IMR-90 (cell line): ENCODE results near the gene SDHAF3. TPM values are rescaled to one million over a fixed set of nuclear protein-coding genes. Genes with fewer than 3 reads are reported as not detected.

Experiments
- ATAC-seq: fragments of 200-7000 bp; cut with Tn5 transposase; 2 replicates; pipeline ENCODE4 v1.9.1; 2020; ENCODE audit warnings: low read depth, mild to moderate bottlenecking, moderate library complexity
- BruUV-seq: library from RNA; stranded (reverse); fragments of 400-500 nt; replicated peaks from 2 replicates; lab custom pipeline; 2021; lab: Mats Ljungman, UMichigan
- CTCF ChIA-PET: fragments of 300-600 bp; formaldehyde crosslinking; extraction: SDS; loops from one replicate; lab custom pipeline; 2021; ENCODE audit warnings: antibody characterized with exemption; lab: Yijun Ruan, JAX
- POLR2A ChIA-PET: fragments of 300-600 bp; sonication (Branson Sonifier 250); formaldehyde crosslinking; loops from one replicate; lab custom pipeline; 2022; ENCODE audit warnings: antibody characterized with exemption; ENCODE audit not compliant: unreplicated experiment; lab: Charles Lee
- DNase-seq: peaks from one replicate; pipeline ENCODE4 v3.0.0; 2013
- H2AFZ ChIP-seq: replicated peaks from 2 replicates; pipeline ENCODE3; 2013; ENCODE audit warnings: low read length, mild to moderate bottlenecking; ENCODE audit not compliant: poor library complexity
- H2AK5ac ChIP-seq: 2 replicates; pipeline ENCODE4 v1.6.1; 2013; ENCODE audit warnings: low read depth, low read length, inconsistent platforms
- H2AK9ac ChIP-seq: replicated peaks from 2 replicates; pipeline ENCODE3; 2013; ENCODE audit warnings: mild to moderate bottlenecking, low read depth, low read length, moderate library complexity; ENCODE audit not compliant: poor library complexity
- H2BK120ac ChIP-seq: 2 replicates; pipeline ENCODE4 v1.6.1; 2013; ENCODE audit warnings: low read depth, low read length, inconsistent platforms
- H2BK15ac ChIP-seq: 3 replicates; pipeline ENCODE4 v1.6.1; 2013; ENCODE audit warnings: low read depth, low read length, inconsistent platforms
- H2BK20ac ChIP-seq: 2 replicates; pipeline ENCODE4 v1.6.1; 2013; ENCODE audit warnings: low read depth, mild to moderate bottlenecking, inconsistent platforms, low read length, moderate library complexity
- H2BK5ac ChIP-seq: 2 replicates; pipeline ENCODE4 v1.6.1; 2013; ENCODE audit warnings: mild to moderate bottlenecking, low read depth, low read length, inconsistent platforms; ENCODE audit not compliant: poor library complexity, severe bottlenecking
- H3K14ac ChIP-seq: replicated peaks from 2 replicates; pipeline ENCODE4 v1.6.1; 2013; ENCODE audit warnings: low read depth, low read length, inconsistent platforms
- H3K18ac ChIP-seq: 2 replicates; pipeline ENCODE4 v1.6.1; 2013; ENCODE audit warnings: low read depth, low read length, control low read depth
- H3K23ac ChIP-seq: 2 replicates; pipeline ENCODE4 v1.6.1; 2013; ENCODE audit warnings: low read depth, low read length, inconsistent platforms
- H3K27ac ChIP-seq: 2 replicates; pipeline ENCODE4 v1.5.1; 2013; ENCODE audit warnings: mild to moderate bottlenecking, control low read depth, low read length; ENCODE audit not compliant: insufficient read depth
- H3K27me3 ChIP-seq: 2 replicates; pipeline ENCODE4 v1.6.1; 2013; ENCODE audit warnings: low read length; ENCODE audit not compliant: control insufficient read depth, insufficient read depth
- H3K36me3 ChIP-seq: 2 replicates; pipeline ENCODE4 v1.6.1; 2013; ENCODE audit warnings: low read length, mixed read lengths; ENCODE audit not compliant: control insufficient read depth, insufficient read depth
- H3K4ac ChIP-seq: 2 replicates; pipeline ENCODE4 v1.6.1; 2013; ENCODE audit warnings: low read depth, low read length, inconsistent platforms
- H3K4me1 ChIP-seq: 2 replicates; pipeline ENCODE4 v1.6.1; 2013; ENCODE audit warnings: low read length, mixed read lengths; ENCODE audit not compliant: control insufficient read depth, insufficient read depth
- H3K4me2 ChIP-seq: 2 replicates; pipeline ENCODE4 v1.6.1; 2013; ENCODE audit warnings: low read depth, mild to moderate bottlenecking, control low read depth, low read length, moderate library complexity
- H3K4me3 ChIP-seq: 2 replicates; pipeline ENCODE4 v1.5.1; 2013; ENCODE audit warnings: low read depth, mild to moderate bottlenecking, control low read depth, low read length, moderate library complexity; ENCODE audit not compliant: insufficient read depth
- H3K56ac ChIP-seq: 2 replicates; pipeline ENCODE4 v1.6.1; 2013; ENCODE audit warnings: low read length, inconsistent platforms; ENCODE audit not compliant: insufficient read depth; ENCODE audit errors: extremely low read depth
- H3K79me1 ChIP-seq, 2 experiments: 2 replicates each; pipeline ENCODE4 v1.6.1; 2013; ENCODE audit warnings: low read length in 2 of 2, inconsistent platforms in 1 of 2, low read depth in 1 of 2
- H3K9ac ChIP-seq: 2 replicates; pipeline ENCODE4 v1.6.1; 2013; ENCODE audit warnings: low read depth, low read length, control low read depth
- H3K9me1 ChIP-seq: 2 replicates; pipeline ENCODE4 v1.6.1; 2013; ENCODE audit warnings: low read length, inconsistent platforms; ENCODE audit not compliant: insufficient read depth
- H3K9me3 ChIP-seq: 2 replicates; pipeline ENCODE4 v1.6.1; 2013; ENCODE audit warnings: low read length; ENCODE audit not compliant: control insufficient read depth, insufficient read depth
- H4K20me1 ChIP-seq: 2 replicates; pipeline ENCODE4 v1.6.1; 2013; ENCODE audit warnings: low read length, inconsistent platforms; ENCODE audit not compliant: insufficient read depth
- H4K5ac ChIP-seq: 2 replicates; pipeline ENCODE4 v1.6.1; 2013; ENCODE audit warnings: mild to moderate bottlenecking, low read depth, low read length, control low read depth
- H4K8ac ChIP-seq, 2 experiments: 2 replicates each; pipeline ENCODE4 v1.6.1; 2013; ENCODE audit warnings: low read depth in 2 of 2, low read length in 2 of 2, control low read depth in 1 of 2, inconsistent platforms in 1 of 2
- H4K91ac ChIP-seq: 2 replicates; pipeline ENCODE4 v1.6.1; 2013; ENCODE audit warnings: low read depth, low read length, inconsistent platforms; ENCODE audit not compliant: insufficient read depth
- ELK1 ChIP-seq: fragments of 150-350 bp; IDR thresholded peaks from 2 replicates; pipeline ENCODE4 v1.6.1; 2016; ENCODE audit warnings: low read depth, mild to moderate bottlenecking, low read length, moderate library complexity, borderline replicate concordance
- MAZ ChIP-seq: IDR thresholded peaks from 2 replicates; pipeline ENCODE4 v1.6.1; 2012; ENCODE audit warnings: low read depth, mild to moderate bottlenecking, low read length, improper control_type of control experiment, moderate library complexity, borderline replicate concordance
- NFE2L2 ChIP-seq: fragments of 150-350 bp; IDR thresholded peaks from 2 replicates; pipeline ENCODE4 v1.6.1; 2016; ENCODE audit warnings: low read depth, mild to moderate bottlenecking, low read length
- RAD21 ChIP-seq: IDR thresholded peaks from 2 replicates; pipeline ENCODE4 v1.6.1; 2012; ENCODE audit warnings: low read length, improper control_type of control experiment
- SMC3 ChIP-seq: fragments of 150-350 bp; IDR thresholded peaks from 2 replicates; pipeline ENCODE4 v1.6.1; 2016; ENCODE audit warnings: low read depth, mild to moderate bottlenecking, antibody characterized with exemption, low read length, moderate library complexity
- USF2 ChIP-seq: fragments of 150-350 bp; IDR thresholded peaks from 2 replicates; pipeline ENCODE4 v1.6.1; 2017; ENCODE audit warnings: mild to moderate bottlenecking, antibody characterized with exemption, low read length, low read depth
- WGBS, 2 experiments: methylation state at CpG; one replicate each; pipeline versions ENCODE4 v1.1.5 to v1.1.7; 2013; ENCODE audit warnings: missing lambda C conversion rate in 2 of 2; ENCODE audit not compliant: insufficient read length in 1 of 2; ENCODE audit errors: extremely low coverage in 2 of 2; 5-methylcytosine and 5-hydroxymethylcytosine counted together
- dilution Hi-C: fragments of 300-500 bp; cut with HindIII; formaldehyde crosslinking; loops from one replicate; pipeline ENCODE4 v1.14.3; 2018; ENCODE audit warnings: low sequenced_read_pairs; ENCODE audit not compliant: unreplicated experiment
- in situ Hi-C: fragments of 300-500 bp; cut with MboI; formaldehyde crosslinking; loops from 3 replicates; pipeline ENCODE4 v1.14.3; 2019; ENCODE audit warnings: low sequenced_read_pairs, inconsistent platforms, mixed read lengths
- intact Hi-C: fragments of 100-400 bp; cut with micrococcal nuclease; formaldehyde crosslinking; loops from 2 replicates; pipeline ENCODE4 v1.10.0; 2022
- polyA plus RNA-seq, 3 experiments: library from polyadenylated mRNA; depleted of rRNA; stranded (reverse); fragments of >200 nt; gene quantifications; 2 replicates each; pipeline ENCODE4 v1.2.3, GENCODE V29; 2012; ENCODE audit warnings: low replicate concordance in 1 of 3
- total RNA-seq: library from RNA; depleted of rRNA; stranded (reverse); fragments of >200 nt; gene quantifications from 2 replicates; pipeline ENCODE4 v1.2.3, GENCODE V29; 2012
- TF ChIP-seq, protein P1 (sequence below): conservative IDR thresholded peaks from 2 replicates; pipeline ENCODE4 v1.5.1; 2012; ENCODE audit warnings: mild to moderate bottlenecking, low read depth, low read length, improper control_type of control experiment

Gene SDHAF3
- total and polyA plus RNA-seq, 2 of the 4 experiments (the other 2 are of a cell fraction) = 5.7 to 6.1 TPM

- Histone ChIP-seq H3K4ac (no peak overlapping the region), H2AFZ (no peak overlapping the region), H2BK15ac (no peak overlapping the region), H3K9me1 (no peaks in the 10 kb centered on the region), H3K14ac (no peak overlapping the region), H4K20me1 (no peaks in the 10 kb centered on the region), H3K9me3 (no peaks in the 10 kb centered on the region), H3K79me1 (no peaks in the 10 kb centered on the region), H3K4me2 (no peak overlapping the region), H2BK5ac (no peak overlapping the region), H3K4me3 (no peak overlapping the region), H2BK120ac (no peak overlapping the region), H2AK5ac (no peak overlapping the region), H3K18ac (no peak overlapping the region), H3K27me3 (no peaks in the 10 kb centered on the region), H3K36me3 (no peaks in the 10 kb centered on the region), H4K5ac (no peak overlapping the region), H3K9ac (no peak overlapping the region), H3K4me1 (no peaks in the 10 kb centered on the region), H3K23ac (no peak overlapping the region), H4K91ac (no peak overlapping the region), H3K27ac (no peak overlapping the region), H4K8ac (no peak overlapping the region), H3K56ac (no peak overlapping the region), H2BK20ac (no peak overlapping the region), H2AK9ac (no peak overlapping the region)
- POLR2A ChIA-PET = no interaction called here
- DNase-seq (peak; percentile 52), ATAC-seq (peak; percentile 63; the same call in 1 of the 2 replicates)
- dilution Hi-C loops = no loop called here
- TF ChIP-seq NFE2L2 (no peak), SMC3 (peak; percentile 60), MAZ (no peak), USF2 (no peak), ELK1 (no peak), RAD21 (peak; percentile 72)
- TF ChIP-seq, protein P1, sequence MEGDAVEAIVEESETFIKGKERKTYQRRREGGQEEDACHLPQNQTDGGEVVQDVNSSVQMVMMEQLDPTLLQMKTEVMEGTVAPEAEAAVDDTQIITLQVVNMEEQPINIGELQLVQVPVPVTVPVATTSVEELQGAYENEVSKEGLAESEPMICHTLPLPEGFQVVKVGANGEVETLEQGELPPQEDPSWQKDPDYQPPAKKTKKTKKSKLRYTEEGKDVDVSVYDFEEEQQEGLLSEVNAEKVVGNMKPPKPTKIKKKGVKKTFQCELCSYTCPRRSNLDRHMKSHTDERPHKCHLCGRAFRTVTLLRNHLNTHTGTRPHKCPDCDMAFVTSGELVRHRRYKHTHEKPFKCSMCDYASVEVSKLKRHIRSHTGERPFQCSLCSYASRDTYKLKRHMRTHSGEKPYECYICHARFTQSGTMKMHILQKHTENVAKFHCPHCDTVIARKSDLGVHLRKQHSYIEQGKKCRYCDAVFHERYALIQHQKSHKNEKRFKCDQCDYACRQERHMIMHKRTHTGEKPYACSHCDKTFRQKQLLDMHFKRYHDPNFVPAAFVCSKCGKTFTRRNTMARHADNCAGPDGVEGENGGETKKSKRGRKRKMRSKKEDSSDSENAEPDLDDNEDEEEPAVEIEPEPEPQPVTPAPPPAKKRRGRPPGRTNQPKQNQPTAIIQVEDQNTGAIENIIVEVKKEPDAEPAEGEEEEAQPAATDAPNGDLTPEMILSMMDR = peak; percentile 68
- no CpG with 5 or more reads among the region's 1 CpG for WGBS, 2 experiments
- in situ Hi-C loops = loop anchor here (10.0 kb wide), 1 partner anchor 690 kb away; no protein-coding TSS in a partner anchor
- BruUV-seq = no TSS peak
- CTCF ChIA-PET = interaction anchor here (0.7 to 1.5 kb wide), 5 partner anchors 11 to 877 kb away, joined by 3 read pairs; no protein-coding TSS in a partner anchor
- intact Hi-C loops = loop anchor here (1.0 kb wide), 2 partner anchors 34 to 690 kb away; no protein-coding TSS in a partner anchor
Observed at GRCh38 chr7:97145068-97145467, 27.6 kb downstream of the SDHAF3 start.
